GM12878 (cell line): ENCODE results near the gene VAT1. TPM values are rescaled to one million over a fixed set of nuclear protein-coding genes. Genes with fewer than 3 reads are reported as not detected.

Experiments
- ATF7 ChIP-seq: fragments of 450-650 bp; IDR thresholded peaks from 2 replicates; pipeline ENCODE4 v1.6.1; 2016; ENCODE audit warnings: low read depth, mild to moderate bottlenecking
- BCL3 ChIP-seq: IDR thresholded peaks from 2 replicates; pipeline ENCODE4 v1.6.1; 2011; ENCODE audit warnings: borderline replicate concordance, low read depth, mild to moderate bottlenecking, moderate library complexity, low read length; ENCODE audit not compliant: insufficient read depth, poor library complexity, severe bottlenecking
- BMI1 ChIP-seq: fragments of 450-650 bp; IDR thresholded peaks from 2 replicates; pipeline ENCODE4 v1.6.1; 2016; ENCODE audit warnings: mild to moderate bottlenecking, moderate library complexity, borderline replicate concordance
- CUX1 ChIP-seq: IDR thresholded peaks from 2 replicates; pipeline ENCODE4 v1.6.1; 2012; ENCODE audit warnings: improper control_type of control experiment, low read depth, low read length; ENCODE audit not compliant: insufficient replicate concordance
- EED ChIP-seq: sonication (generic); IDR thresholded peaks from 2 replicates; pipeline ENCODE4 v1.6.1; 2016; ENCODE audit warnings: antibody characterized with exemption, low read depth
- FOS ChIP-seq: IDR thresholded peaks from 3 replicates; pipeline ENCODE4 v1.6.1; 2011; ENCODE audit warnings: borderline replicate concordance; ENCODE audit not compliant: insufficient read length; ENCODE audit errors: extremely low read depth
- HSF1 ChIP-seq: fragments of 150-350 bp; IDR thresholded peaks from 2 replicates; pipeline ENCODE4 v1.6.1; 2014; ENCODE audit warnings: mild to moderate bottlenecking, low read depth, low read length
- IKZF2 ChIP-seq, 2 experiments: fragments of 450-650 bp; IDR thresholded peaks; 2 replicates each; pipeline ENCODE4 v1.6.1; 2017; ENCODE audit warnings: mild to moderate bottlenecking in 2 of 2, moderate library complexity in 2 of 2
- NBN ChIP-seq: fragments of 450-650 bp; IDR thresholded peaks from 2 replicates; pipeline ENCODE4 v1.6.1; 2016
- NKRF ChIP-seq: fragments of 450-650 bp; conservative IDR thresholded peaks from 2 replicates; pipeline ENCODE4 v1.6.1; 2017; ENCODE audit warnings: mild to moderate bottlenecking, moderate library complexity
- POLR2AphosphoS2 ChIP-seq: IDR thresholded peaks from 2 replicates; pipeline ENCODE4 v1.6.1; 2011; ENCODE audit warnings: low read depth, mild to moderate bottlenecking, low read length, improper control_type of control experiment, moderate library complexity
- RELA ChIP-seq: fragments of 450-650 bp; IDR thresholded peaks from 2 replicates; pipeline ENCODE4 v1.8.0; 2014; ENCODE audit warnings: borderline replicate concordance; ENCODE audit not compliant: partially characterized antibody
- RUNX3 ChIP-seq: IDR thresholded peaks from 2 replicates; pipeline ENCODE4 v1.6.1; 2012; ENCODE audit warnings: low read length, inconsistent platforms
- SMAD1 ChIP-seq: fragments of 450-650 bp; IDR thresholded peaks from 2 replicates; pipeline ENCODE4 v1.6.1; 2018; ENCODE audit warnings: mild to moderate bottlenecking, low read depth; ENCODE audit not compliant: partially characterized antibody
- TCF3 ChIP-seq: IDR thresholded peaks from 2 replicates; pipeline ENCODE4 v1.6.1; 2012; ENCODE audit warnings: low read depth, mild to moderate bottlenecking, low read length, borderline replicate concordance; ENCODE audit not compliant: insufficient read depth
- USF1 ChIP-seq: IDR thresholded peaks from 2 replicates; pipeline ENCODE4 v1.6.1; 2011; ENCODE audit warnings: borderline replicate concordance, low read depth, mild to moderate bottlenecking, moderate library complexity, mixed read lengths, low read length; ENCODE audit not compliant: insufficient read depth; ENCODE audit errors: extremely low read length
- YY1 ChIP-seq: IDR thresholded peaks from 2 replicates; pipeline ENCODE4 v1.6.1; 2011; ENCODE audit warnings: low read depth, mild to moderate bottlenecking, low read length
- ZSCAN29 ChIP-seq: fragments of 450-650 bp; IDR thresholded peaks from 2 replicates; pipeline ENCODE4 v1.6.1; 2017; ENCODE audit warnings: mild to moderate bottlenecking, moderate library complexity
- ZZZ3 ChIP-seq: IDR thresholded peaks from 2 replicates; pipeline ENCODE4 v1.6.1; 2011; ENCODE audit warnings: low read depth; ENCODE audit not compliant: control insufficient read depth, insufficient read length
- polyA plus RNA-seq, 11 experiments: library from polyadenylated mRNA; depleted of rRNA in 4 of 11; unstranded in 6 of 11; stranded (reverse) in 5 of 11; fragments of >200 nt; fragmentation: Nextera tagmentation in 4 of 11; fragmentation: Illumina TruSeq in 1 of 11; extraction: Ambion mirVana in 4 of 11; extraction: Trizol in 1 of 11; gene quantifications; 1 replicate in 1 of 11; 2 replicates in 10 of 11; pipeline versions ENCODE4 v1.2.1 to v1.2.3, GENCODE V29; 2011 to 2016; ENCODE audit warnings: inconsistent platforms in 2 of 11, missing spikeins in 2 of 11, low read depth in 1 of 11
- total RNA-seq, 4 experiments: library from RNA; depleted of rRNA in 3 of 4; stranded (reverse); fragments of >200 nt in 3 of 4; fragmentation: Illumina TruSeq in 1 of 4; extraction: Trizol in 1 of 4; gene quantifications; 2 replicates each; pipeline versions ENCODE4 v1.2.1 to v1.2.3, GENCODE V29; 2013 to 2021

The VAT1 gene
- total and polyA plus RNA-seq, 10 of the 15 experiments (the other 5 are each of a cell fraction or from before 2014, with no cell fraction given) = 5.0 to 19.8 (median 8.2) TPM

GRCh38 chr17:42980766-42981397 is 41.3 kb downstream of the VAT1 start (continued):
- no peak for TF ChIP-seq USF1
- no peak for TF ChIP-seq ZZZ3
- TF ChIP-seq BMI1 = no peak
- TF ChIP-seq TCF3 = peak; percentile 90
- TF ChIP-seq ZSCAN29 = peak; percentile 83
- TF ChIP-seq FOS = no peak
- peak; percentile 67 for TF ChIP-seq ATF7
- no peak for TF ChIP-seq POLR2AphosphoS2
- TF ChIP-seq IKZF2 (IDR thresholded peaks at IDR 0.05) = no peak
- no peak; the same call in 1 of the 2 replicates for TF ChIP-seq NKRF
- no peak for TF ChIP-seq YY1
- TF ChIP-seq CUX1 = no peak
- no peak for TF ChIP-seq RUNX3
- TF ChIP-seq RELA = no peak
- TF ChIP-seq HSF1 = no peak
- TF ChIP-seq EED = no peak; the same call in 1 of the 2 replicates
- no peak for TF ChIP-seq NBN
- no peak for TF ChIP-seq SMAD1
- no peak for TF ChIP-seq BCL3
